Measurements from ENCODE around the gene ABHD8.

ABHD8 gene

DNA sequence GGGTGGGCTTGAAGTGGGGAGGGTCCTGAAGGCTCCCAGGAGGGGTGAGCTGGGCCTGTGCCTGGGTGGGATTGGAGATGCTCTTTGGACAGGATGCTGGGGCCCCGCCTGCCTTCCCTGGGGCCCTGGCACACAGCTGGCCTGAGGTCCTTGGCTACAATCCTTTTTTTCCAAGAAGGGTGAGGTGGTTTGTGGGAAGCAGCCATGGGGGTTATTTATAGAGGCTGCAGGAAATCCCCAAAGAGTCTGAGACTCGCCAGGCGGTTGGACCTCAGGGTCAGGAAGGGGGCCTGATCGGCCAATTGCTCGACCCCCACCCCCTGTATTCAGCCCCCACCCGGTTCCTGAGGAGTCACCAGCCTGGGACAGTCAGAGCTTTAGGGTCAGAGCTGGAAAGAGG lies 44.1 kb upstream of the ABHD8 start:
- TF ChIP-seq FOXP2 (optimal IDR thresholded peaks at IDR 0.05; ENCODE audit: borderline replicate concordance, extremely low read depth, extremely low read length, insufficient read depth) (no peak), SIN3A (IDR thresholded peaks at IDR 0.05; ENCODE audit: borderline replicate concordance, insufficient read depth, low read length) (no peak), POLR2AphosphoS5 (IDR thresholded peaks at IDR 0.05; ENCODE audit: low read depth, low read length) (no peak), TAF1 (IDR thresholded peaks at IDR 0.05; ENCODE audit: borderline replicate concordance, insufficient read depth, low read length) (no peak)
- TF ChIP-seq, protein P1, sequence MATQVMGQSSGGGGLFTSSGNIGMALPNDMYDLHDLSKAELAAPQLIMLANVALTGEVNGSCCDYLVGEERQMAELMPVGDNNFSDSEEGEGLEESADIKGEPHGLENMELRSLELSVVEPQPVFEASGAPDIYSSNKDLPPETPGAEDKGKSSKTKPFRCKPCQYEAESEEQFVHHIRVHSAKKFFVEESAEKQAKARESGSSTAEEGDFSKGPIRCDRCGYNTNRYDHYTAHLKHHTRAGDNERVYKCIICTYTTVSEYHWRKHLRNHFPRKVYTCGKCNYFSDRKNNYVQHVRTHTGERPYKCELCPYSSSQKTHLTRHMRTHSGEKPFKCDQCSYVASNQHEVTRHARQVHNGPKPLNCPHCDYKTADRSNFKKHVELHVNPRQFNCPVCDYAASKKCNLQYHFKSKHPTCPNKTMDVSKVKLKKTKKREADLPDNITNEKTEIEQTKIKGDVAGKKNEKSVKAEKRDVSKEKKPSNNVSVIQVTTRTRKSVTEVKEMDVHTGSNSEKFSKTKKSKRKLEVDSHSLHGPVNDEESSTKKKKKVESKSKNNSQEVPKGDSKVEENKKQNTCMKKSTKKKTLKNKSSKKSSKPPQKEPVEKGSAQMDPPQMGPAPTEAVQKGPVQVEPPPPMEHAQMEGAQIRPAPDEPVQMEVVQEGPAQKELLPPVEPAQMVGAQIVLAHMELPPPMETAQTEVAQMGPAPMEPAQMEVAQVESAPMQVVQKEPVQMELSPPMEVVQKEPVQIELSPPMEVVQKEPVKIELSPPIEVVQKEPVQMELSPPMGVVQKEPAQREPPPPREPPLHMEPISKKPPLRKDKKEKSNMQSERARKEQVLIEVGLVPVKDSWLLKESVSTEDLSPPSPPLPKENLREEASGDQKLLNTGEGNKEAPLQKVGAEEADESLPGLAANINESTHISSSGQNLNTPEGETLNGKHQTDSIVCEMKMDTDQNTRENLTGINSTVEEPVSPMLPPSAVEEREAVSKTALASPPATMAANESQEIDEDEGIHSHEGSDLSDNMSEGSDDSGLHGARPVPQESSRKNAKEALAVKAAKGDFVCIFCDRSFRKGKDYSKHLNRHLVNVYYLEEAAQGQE (IDR thresholded peaks at IDR 0.05; ENCODE audit: insufficient read depth in 1 of 2, low read depth in 2 of 2, low read length in 2 of 2), result no peak

DNA sequence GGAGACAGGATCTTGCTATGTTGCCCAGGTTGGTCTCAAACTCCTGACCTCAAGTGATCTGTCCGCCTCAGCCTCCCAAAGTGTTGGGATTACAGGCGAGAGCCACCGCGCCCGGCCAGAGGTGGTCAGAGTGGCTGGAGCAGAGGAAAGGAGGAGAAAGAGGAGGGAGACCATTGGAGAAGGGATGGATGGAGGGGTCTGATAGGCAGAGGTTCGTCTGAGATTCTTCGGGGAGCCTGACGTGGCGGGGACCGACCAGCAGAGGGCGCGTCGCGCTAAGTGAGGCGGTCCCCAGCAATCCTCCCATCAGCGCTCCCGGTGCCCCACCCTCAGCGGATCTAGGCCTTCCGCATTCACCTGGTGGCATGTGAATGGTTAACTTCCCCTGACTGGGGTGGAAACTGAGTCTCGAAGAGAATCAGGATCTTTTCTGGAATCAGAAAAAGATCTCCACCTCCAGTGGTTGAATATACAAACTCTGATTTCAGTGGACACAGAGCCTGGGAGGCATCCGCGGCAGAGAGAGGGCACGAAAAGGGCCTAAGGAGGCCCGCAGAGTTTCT lies 43.0 kb upstream of the ABHD8 start:
- TF ChIP-seq POLR2AphosphoS5 (IDR thresholded peaks at IDR 0.05; ENCODE audit: low read depth, low read length), result no peak
- TF ChIP-seq, protein P1 (IDR thresholded peaks at IDR 0.05; ENCODE audit: insufficient read depth in 1 of 2, low read depth in 2 of 2, low read length in 2 of 2), result no peak
- peak; percentile 35 for TF ChIP-seq FOXP2 (optimal IDR thresholded peaks at IDR 0.05; ENCODE audit: borderline replicate concordance, extremely low read depth, extremely low read length, insufficient read depth)

DNA sequence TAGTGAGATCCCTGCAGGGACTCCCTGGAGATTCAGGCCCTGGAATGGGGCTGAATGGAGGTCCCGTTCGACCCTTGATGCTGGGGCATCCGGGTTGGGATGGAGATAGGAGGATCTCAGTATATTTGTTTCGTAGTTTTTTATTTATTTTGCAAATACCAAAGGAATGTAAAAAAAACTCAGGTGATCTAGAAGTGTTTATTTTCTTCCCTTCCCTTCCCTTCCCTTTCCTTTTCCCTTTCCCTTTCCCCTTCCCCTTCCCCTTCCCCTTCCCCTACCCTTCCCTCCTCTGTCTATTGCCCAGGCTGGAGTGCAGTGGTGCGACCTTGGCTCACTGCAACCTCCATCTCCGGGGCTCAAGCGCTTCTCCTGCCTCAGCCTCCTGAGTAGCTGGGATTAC lies 38.6 kb upstream of the ABHD8 start:
- TF ChIP-seq SIN3A (IDR thresholded peaks at IDR 0.05; ENCODE audit: borderline replicate concordance, insufficient read depth, low read length), result no peak
- TF ChIP-seq POLR2AphosphoS5 (IDR thresholded peaks at IDR 0.05; ENCODE audit: low read depth, low read length), result no peak
- TF ChIP-seq, protein P1 (IDR thresholded peaks at IDR 0.05; ENCODE audit: insufficient read depth in 1 of 2, low read depth in 2 of 2, low read length in 2 of 2), result no peak
- no peak for TF ChIP-seq FOXP2 (optimal IDR thresholded peaks at IDR 0.05; ENCODE audit: borderline replicate concordance, extremely low read depth, extremely low read length, insufficient read depth)
- no peak for TF ChIP-seq TAF1 (IDR thresholded peaks at IDR 0.05; ENCODE audit: borderline replicate concordance, insufficient read depth, low read length)

DNA sequence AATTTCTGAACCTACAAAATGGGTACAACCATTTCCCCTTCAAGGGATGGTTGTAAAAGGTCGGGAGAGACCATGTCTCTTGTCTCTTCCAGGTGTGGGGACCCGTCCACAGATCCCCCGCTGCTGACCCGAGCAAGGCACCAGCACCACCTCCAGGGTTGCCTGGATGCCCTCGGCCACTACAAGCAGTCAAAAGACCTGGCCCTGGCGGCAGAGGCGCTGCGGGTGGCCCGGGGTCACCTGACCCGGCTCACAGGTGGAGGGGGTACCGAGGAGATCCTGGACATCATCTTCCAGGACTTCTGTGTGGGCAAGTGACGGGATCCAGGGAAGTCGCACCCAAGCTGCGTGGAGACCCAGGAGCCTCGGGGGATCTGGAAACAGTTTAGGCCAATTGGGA lies 38.2 kb upstream of the ABHD8 start:
- TF ChIP-seq SIN3A (IDR thresholded peaks at IDR 0.05; ENCODE audit: borderline replicate concordance, insufficient read depth, low read length), result no peak
- TF ChIP-seq POLR2AphosphoS5 (IDR thresholded peaks at IDR 0.05; ENCODE audit: low read depth, low read length), result no peak
- no peak for TF ChIP-seq TAF1 (IDR thresholded peaks at IDR 0.05; ENCODE audit: borderline replicate concordance, insufficient read depth, low read length)
- TF ChIP-seq, protein P1 (IDR thresholded peaks at IDR 0.05; ENCODE audit: insufficient read depth in 1 of 2, low read depth in 2 of 2, low read length in 2 of 2), result no peak
- TF ChIP-seq FOXP2 (optimal IDR thresholded peaks at IDR 0.05; ENCODE audit: borderline replicate concordance, extremely low read depth, extremely low read length, insufficient read depth), result no peak

DNA sequence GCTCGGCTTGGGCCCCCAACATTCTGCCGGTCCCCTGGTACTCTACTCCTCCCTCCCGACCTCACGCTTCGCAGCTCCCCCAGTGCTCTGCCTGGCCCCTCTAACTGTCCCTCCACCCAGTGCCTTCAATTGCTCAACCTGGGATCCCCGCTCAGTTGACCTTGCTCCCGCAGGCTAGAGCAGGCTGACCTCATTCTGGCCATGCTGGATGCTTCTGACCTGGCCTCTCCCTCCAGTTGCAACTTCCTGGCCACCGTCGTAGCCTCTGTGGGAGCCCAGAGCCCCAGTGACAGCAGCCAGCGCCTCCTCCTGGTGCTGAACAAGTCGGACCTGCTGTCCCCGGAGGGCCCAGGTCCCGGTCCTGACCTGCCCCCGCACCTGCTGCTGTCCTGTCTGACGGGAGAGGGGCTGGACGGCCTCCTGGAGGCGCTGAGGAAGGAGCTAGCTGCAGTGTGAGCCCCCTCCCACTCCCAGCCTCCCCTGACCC lies 37.7 kb upstream of the ABHD8 start:
- TF ChIP-seq FOXP2 (optimal IDR thresholded peaks at IDR 0.05; ENCODE audit: borderline replicate concordance, extremely low read depth, extremely low read length, insufficient read depth), result peak; percentile 16
- TF ChIP-seq, protein P1 (IDR thresholded peaks at IDR 0.05; ENCODE audit: insufficient read depth in 1 of 2, low read depth in 2 of 2, low read length in 2 of 2), result no peak
